Spleen (tissue), 7 donors: ENCODE measurements around the gene APCDD1L.

Experiments
- CTCF ChIP-seq, 11 experiments: fragments of 200-600 bp in 7 of 11; fragments of 450-650 bp in 4 of 11; sonication (generic) in 4 of 11; IDR thresholded peaks in 8 of 11; conservative IDR thresholded peaks in 3 of 11; 1 replicate in 7 of 11; 2 replicates in 4 of 11; pipeline versions ENCODE4 v1.4.0 to v1.8.0; 2016 to 2021; ENCODE audit warnings: antibody characterized with exemption in 11 of 11, inconsistent platforms in 4 of 11, mild to moderate bottlenecking in 1 of 11
- POLR2A ChIP-seq, 3 donors: fragments of 450-650 bp; IDR thresholded peaks; one replicate each; pipeline ENCODE4 v1.5.1; 2017; ENCODE audit warnings: antibody characterized with exemption in 3 of 3, mild to moderate bottlenecking in 1 of 3
- donor health status: DM: no; HTN: no; CAD: no; lungs with moderate emphysema.
- donor health status: DM: no; HTN: no; CAD: no.
- donor health status: DM: no; HTN: no; CAD: no.

GRCh38 chr20:58450254-58450653, 64.9 kb downstream of the APCDD1L start:
- no peak for TF ChIP-seq CTCF (IDR thresholded peaks at IDR 0.05 in 8 of 11, conservative IDR thresholded peaks at IDR 0.05 in 3 of 11)
- TF ChIP-seq POLR2A (IDR thresholded peaks at IDR 0.05) = no peak
